NCI-H510A (cell line): ENCODE results near the gene COQ10A.

ENCODE experiments used
- DNase-seq: peaks from one replicate; lab custom pipeline; 2025; lab: John Stamatoyannopoulos, UW

COQ10A gene

GRCh38 chr12:56266693-56267442 lies at the start of gene COQ10A:
Gene COQ10A, plus strand, starts transcription at chr12:56266942. Its CDS starts 177 bp downstream, at chr12:56267119.
- peak; percentile 95 for DNase-seq

GRCh38 chr12:56219840-56220239 lies 46.9 kb upstream of the COQ10A start:
- no peak for DNase-seq

- no peak for DNase-seq
Observed at GRCh38 chr12:56220611-56221231, 46.0 kb upstream of the COQ10A start.

DNA sequence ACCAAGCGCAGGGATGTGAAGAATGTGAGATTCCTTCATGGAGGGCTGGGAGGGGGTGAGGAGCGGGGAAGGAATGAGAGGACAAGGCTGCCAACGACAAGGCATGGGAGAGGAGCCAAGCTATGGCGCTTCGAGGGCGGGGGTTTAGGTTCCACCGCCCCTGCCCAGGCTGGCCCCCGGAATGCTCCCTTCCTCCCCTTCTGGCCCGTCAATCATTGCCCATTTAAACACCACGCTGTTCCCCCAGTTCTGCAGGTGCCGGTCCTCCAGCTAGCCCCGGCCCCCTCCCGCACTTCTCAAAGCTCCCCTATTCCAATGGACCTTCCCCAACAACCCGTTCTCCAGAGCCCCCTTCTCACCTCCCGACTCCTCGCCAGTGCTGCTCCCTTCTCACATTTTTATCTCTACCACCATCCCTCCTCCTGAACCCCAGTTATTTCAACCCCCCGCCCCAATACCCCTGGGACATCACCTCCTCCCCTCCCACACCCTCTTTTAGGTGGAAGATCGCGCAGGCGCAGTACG lies 45.4 kb upstream of the COQ10A start:
- DNase-seq: peak; percentile 14

GRCh38 chr12:56221757-56222530 lies 44.8 kb upstream of the COQ10A start, which contains the start of gene RNF41:
Gene RNF41, minus strand, starts transcription at chr12:56221922. Its CDS starts 7,875 bp downstream, at chr12:56214047.
- DNase-seq: peak; percentile 97

GRCh38 chr12:56222531-56222895 lies 44.2 kb upstream of the COQ10A start:
- no peak for DNase-seq

DNA sequence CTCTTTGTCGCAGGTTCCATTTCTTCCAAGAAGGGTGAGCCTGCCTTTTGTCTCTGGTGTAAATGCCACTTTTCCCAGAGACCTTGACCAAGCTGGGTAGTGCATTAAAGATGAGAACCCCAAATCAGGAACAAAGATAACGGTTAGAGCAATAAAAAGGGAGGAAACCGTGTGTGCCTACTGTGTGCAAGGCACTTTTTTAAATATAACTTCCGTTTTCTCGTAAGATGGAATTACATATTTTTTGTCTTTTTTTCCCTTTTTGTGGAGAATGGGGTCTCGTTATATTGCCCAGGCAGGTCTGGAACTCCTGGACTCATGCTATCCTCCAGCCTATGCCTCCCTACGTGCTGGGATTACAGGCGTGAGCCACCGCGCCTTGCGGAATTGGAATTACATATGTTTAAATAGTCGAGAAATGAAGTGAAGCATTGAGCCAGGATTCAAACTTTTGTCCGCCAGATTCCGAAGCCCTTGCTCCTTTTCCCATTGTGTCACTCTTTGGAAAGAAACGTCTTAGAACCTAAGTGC lies 43.1 kb upstream of the COQ10A start:
- DNase-seq: peak; percentile 54

GRCh38 chr12:56224102-56224701 lies 42.5 kb upstream of the COQ10A start, which contains the start of gene NABP2:
Gene NABP2, plus strand, starts transcription at chr12:56224342. Its CDS starts 515 bp downstream, at chr12:56224857.
- peak; percentile 95 for DNase-seq

DNA sequence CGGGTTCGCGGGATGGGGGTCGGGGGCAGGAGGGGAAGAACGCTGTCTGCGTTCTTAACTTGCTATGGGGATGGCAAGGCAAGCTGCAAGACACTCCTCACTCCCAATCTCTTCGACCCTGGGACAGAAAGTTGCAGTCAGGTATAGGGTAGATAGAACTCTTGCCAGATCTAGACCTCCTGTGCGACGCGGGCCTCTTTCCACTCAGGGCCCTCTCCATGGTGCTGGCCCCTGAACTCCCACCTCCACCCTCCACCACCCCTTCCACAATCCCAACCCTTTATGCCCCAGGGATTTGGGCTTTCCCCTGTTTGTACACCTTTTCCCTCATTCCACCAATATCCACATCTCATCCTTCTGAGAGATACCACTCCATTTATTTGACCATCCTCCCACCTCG lies 41.8 kb upstream of the COQ10A start:
- no peak for DNase-seq

GRCh38 chr12:56229082-56229481 lies 37.7 kb upstream of the COQ10A start:
- no peak for DNase-seq

GRCh38 chr12:56229916-56230431 lies 36.8 kb upstream of the COQ10A start, which contains the start of gene SLC39A5:
Gene SLC39A5, plus strand, starts transcription at chr12:56230051. Its CDS starts 1,224 bp downstream, at chr12:56231275.
- DNase-seq: no peak

GRCh38 chr12:56230432-56231183 lies 36.1 kb upstream of the COQ10A start:
- no peak for DNase-seq

DNA sequence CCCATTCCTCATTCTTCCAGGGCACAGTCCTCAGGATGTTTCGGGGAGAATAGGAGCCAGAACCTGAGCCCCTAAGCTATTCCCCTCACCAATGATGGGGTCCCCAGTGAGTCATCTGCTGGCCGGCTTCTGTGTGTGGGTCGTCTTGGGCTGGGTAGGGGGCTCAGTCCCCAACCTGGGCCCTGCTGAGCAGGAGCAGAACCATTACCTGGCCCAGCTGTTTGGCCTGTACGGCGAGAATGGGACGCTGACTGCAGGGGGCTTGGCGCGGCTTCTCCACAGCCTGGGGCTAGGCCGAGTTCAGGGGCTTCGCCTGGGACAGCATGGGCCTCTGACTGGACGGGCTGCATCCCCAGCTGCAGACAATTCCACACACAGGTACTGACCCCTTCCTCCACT lies 35.6 kb upstream of the COQ10A start:
- no peak for DNase-seq

GRCh38 chr12:56234746-56235436 lies 31.9 kb upstream of the COQ10A start:
- no peak for DNase-seq

DNA sequence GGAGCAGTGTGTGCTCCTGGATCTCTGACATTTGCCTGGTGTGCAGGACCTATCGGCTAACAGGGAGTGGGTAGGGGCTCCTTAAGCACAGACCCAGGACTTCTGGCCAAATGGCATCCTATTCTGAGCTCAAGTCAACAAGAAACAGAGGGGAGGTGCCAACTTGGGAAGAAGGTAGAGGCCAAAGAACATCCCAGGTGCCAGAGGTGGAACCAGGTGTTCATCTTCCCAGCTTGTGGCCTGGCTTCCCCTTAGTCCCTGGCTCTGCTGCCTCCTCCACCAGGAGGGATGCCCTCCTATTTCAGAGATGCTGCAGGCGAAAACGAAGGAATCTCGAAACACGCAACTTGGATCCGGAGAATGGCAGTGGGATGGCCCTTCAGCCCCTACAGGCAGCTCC lies 30.7 kb upstream of the COQ10A start:
- no peak for DNase-seq

- no peak for DNase-seq
Observed at GRCh38 chr12:56236985-56237384, 29.8 kb upstream of the COQ10A start.

DNA sequence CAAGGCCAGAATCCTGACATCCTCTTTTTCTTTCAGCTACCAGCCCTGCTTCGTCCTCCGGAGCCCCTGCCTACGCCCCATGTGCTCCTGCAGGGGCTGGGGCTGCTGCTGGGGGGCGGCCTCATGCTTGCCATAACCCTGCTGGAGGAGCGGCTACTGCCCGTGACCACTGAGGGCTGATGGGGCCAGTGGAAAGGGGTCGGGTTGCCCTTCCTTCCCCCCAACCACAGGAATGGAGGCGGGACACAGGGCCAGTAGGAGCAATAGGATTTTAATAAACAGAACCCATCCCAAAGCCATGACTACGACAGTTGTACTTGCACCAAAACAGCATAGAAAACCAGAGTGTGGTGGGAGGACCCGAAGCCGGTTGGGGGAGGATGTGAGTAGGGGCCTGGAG lies 29.2 kb upstream of the COQ10A start:
- no peak for DNase-seq

- no peak for DNase-seq
Observed at GRCh38 chr12:56241424-56242303, 25.1 kb upstream of the COQ10A start.

GRCh38 chr12:56242986-56243385 lies 23.8 kb upstream of the COQ10A start:
- DNase-seq: no peak
